DND-41 (cell line): ENCODE data around the gene KSR2.

Experiments used
- CTCF ChIP-seq: IDR thresholded peaks from 2 replicates; pipeline ENCODE4 v1.5.1; 2012; ENCODE audit warnings: borderline replicate concordance, low read length, moderate library complexity, mild to moderate bottlenecking; ENCODE audit not compliant: poor library complexity, severe bottlenecking; ENCODE audit errors: extremely low read depth
- EZH2 ChIP-seq: IDR thresholded peaks from 3 replicates; pipeline ENCODE4 v1.6.1; 2012; ENCODE audit warnings: borderline replicate concordance, low read depth, mild to moderate bottlenecking, moderate library complexity, low read length, inconsistent platforms; ENCODE audit not compliant: severe bottlenecking

GRCh38 chr12:117699575-117699974 lies 269.2 kb downstream of the KSR2 start:
- TF ChIP-seq CTCF, result no peak
- no peak for TF ChIP-seq EZH2
